IPS DF 6.9 (cell line): ENCODE results near the gene CERT1.

Source experiments
- DNase-seq: peaks from one replicate; pipeline ENCODE4 v3.0.0-alpha.2; 2013; ENCODE audit warnings: low read depth, low spot score
- H3K27ac ChIP-seq: one replicate; pipeline ENCODE4 v1.5.1; 2013; ENCODE audit warnings: low read length, control low read depth
- H3K27me3 ChIP-seq: 2 replicates; pipeline ENCODE4 v1.6.1; 2013; ENCODE audit warnings: mild to moderate bottlenecking, low read length; ENCODE audit not compliant: control insufficient read depth, insufficient read depth
- H3K36me3 ChIP-seq: 2 replicates; pipeline ENCODE4 v1.6.1; 2013; ENCODE audit warnings: low read length; ENCODE audit not compliant: control insufficient read depth, insufficient read depth
- H3K4me1 ChIP-seq: 2 replicates; pipeline ENCODE4 v1.6.1; 2013; ENCODE audit warnings: low read length; ENCODE audit not compliant: control insufficient read depth, insufficient read depth
- H3K4me3 ChIP-seq: 2 replicates; pipeline ENCODE4 v1.5.1; 2013; ENCODE audit warnings: mild to moderate bottlenecking, low read length
- H3K9me3 ChIP-seq: 2 replicates; pipeline ENCODE4 v1.6.1; 2013; ENCODE audit warnings: low read length, inconsistent platforms; ENCODE audit not compliant: control insufficient read depth, insufficient read depth
- WGBS: extraction: QIAGEN DNeasy Blood & Tissue Kit; methylation state at CpG from one replicate; pipeline ENCODE4 v1.1.7; 2013; ENCODE audit warnings: mixed read lengths, missing lambda C conversion rate; ENCODE audit not compliant: insufficient read length, insufficient coverage; 5-methylcytosine and 5-hydroxymethylcytosine counted together

CERT1 gene

DNA sequence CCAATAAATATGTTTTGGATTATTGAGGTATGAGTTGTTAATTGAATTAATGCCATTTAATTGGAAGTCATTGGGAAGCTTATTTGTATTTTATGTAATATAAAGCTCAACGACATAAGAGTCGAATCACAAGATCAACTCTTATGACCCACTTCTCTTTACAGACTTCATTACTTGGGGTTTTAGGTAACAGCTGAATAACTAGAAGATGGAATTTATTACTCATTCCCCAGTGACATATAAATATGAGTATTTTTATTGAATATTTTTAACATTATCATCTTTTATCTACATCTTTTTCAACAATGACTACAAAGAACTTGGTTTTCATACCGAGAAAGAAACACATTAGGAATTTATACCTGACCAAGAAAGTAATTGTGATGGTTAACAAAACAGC is 153.3 kb downstream of the CERT1 start:
- H3K27me3 ChIP-seq, result no peaks in the 10 kb centered on the region
- peaks cover 35% of the 10 kb centered on the region for H3K36me3 ChIP-seq
- H3K4me1 ChIP-seq, result no peaks in the 10 kb centered on the region
- no CpG with 5 or more reads among the region's 3 CpGs for WGBS
- no peak overlapping the region for H3K4me3 ChIP-seq
- no peak overlapping the region for H3K27ac ChIP-seq
- no peak for DNase-seq
- H3K9me3 ChIP-seq, result no peaks in the 10 kb centered on the region

DNA sequence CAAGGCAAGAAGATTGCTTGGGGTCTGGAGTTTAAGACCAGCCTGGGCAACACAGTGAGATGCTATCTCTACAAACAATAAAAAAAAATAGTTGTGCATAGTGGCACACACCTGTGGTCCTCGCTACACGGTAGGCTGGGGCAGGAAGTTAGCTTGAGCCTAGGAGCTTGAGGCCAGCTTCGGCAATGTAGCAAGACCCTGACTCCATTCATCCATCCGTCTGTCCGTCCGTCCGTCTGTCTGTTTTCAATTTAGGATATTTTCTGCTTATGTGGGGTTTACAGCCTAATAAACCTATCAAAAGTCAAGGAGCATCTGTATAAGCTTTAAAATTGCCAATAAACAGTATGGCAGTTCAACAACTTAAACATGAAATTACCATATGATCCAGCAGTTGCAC is 154.7 kb downstream of the CERT1 start:
- WGBS, result no CpG with 5 or more reads among the region's 7 CpGs
- no peak for DNase-seq
- no peak overlapping the region for H3K4me3 ChIP-seq
- peaks cover 38% of the 10 kb centered on the region for H3K36me3 ChIP-seq
- H3K27me3 ChIP-seq, result no peaks in the 10 kb centered on the region
- no peaks in the 10 kb centered on the region for H3K9me3 ChIP-seq
- H3K27ac ChIP-seq, result no peak overlapping the region
- H3K4me1 ChIP-seq, result no peaks in the 10 kb centered on the region

DNA sequence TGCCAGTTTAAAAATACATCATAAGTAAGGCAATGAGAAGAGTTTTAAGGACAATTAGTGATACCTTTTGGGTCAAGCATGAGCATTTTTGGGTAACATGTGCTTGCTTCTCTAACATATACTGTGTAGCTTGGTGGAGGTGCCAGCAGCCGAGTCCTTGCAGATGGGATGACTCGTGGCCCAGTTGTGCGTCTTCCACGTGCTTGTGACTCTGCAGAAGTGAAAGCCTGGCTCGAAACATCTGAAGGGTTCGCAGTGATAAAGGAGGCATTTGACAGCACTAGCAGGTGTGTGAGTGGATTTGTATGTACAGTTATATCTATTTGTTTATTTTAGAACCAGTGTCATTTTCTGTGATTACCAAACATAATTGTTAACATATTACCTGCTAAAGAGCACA is 156.2 kb downstream of the CERT1 start:
- no peak overlapping the region for H3K27ac ChIP-seq
- no CpG with 5 or more reads among the region's 6 CpGs for WGBS

DNA sequence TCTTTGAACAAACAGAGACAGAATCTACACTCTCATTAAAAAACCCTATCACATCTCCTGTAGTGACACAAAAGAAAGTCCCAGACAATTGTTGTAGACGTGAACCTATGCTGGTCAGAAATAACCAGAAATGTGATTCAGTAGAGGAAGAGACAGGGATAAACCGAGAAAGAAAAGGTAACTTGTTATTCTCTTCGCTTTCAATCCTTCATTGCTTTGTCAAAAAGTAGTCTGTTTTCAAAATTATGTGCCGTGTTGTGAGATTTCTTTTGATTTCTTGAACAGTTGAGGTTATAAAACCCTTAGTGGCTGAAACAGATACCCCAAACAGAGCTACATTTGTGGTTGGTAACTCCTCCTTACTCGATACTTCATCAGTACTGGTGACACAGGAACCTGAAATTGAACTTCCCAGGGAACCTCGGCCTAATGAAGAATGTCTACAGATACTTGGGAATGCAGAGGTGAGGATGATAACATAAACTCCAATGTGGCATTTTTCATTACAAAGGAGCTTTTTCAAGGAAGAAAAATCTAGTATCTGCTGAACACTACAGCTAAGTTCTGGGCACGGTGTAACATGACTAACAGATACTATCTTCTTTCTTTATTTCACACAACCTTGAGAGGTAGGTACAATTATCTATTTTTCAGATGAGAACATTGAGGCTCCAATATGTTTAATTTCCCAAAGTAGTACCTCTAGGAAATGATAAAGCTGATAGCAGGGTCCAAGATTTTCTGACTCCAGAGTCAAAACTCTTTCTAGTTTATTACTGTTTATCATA is 160.1 kb downstream of the CERT1 start:
- Histone ChIP-seq H3K36me3 (peaks cover 26% of the 10 kb centered on the region; the same call in 1 of the 2 replicates), H3K9me3 (no peaks in the 10 kb centered on the region), H3K27me3 (no peaks in the 10 kb centered on the region), H3K4me1 (no peaks in the 10 kb centered on the region), H3K27ac (no peak overlapping the region), H3K4me3 (no peak overlapping the region)
- no peak for DNase-seq
- no CpG with 5 or more reads among the region's 7 CpGs for WGBS

More for the DNA sequence above, 156.2 kb downstream of the CERT1 start:
- H3K4me1 ChIP-seq, result no peaks in the 10 kb centered on the region
- no peak for DNase-seq
- no peaks in the 10 kb centered on the region for H3K9me3 ChIP-seq
- no peaks in the 10 kb centered on the region for H3K27me3 ChIP-seq
- no peak overlapping the region for H3K4me3 ChIP-seq
- peaks cover 40% of the 10 kb centered on the region for H3K36me3 ChIP-seq

DNA sequence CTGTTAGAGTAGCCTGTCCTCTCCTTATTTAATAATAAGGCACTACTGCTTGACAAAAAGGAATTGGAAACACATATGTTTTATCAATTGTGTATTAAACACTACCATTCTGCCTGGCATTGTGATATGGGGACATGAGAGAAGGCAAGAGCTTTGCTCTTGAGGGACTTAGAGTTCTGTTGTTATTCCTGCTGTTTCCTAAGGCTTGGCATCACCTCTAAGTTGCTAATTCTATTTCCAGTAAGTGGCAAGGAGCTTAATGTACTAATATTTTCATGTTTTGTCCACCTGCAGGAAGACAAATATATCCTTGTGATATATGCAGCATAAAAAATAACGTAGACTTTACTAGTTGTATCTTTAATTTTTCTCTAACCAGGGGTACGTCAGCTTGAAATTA is 161.8 kb downstream of the CERT1 start:
- Histone ChIP-seq H3K27me3 (no peaks in the 10 kb centered on the region), H3K4me1 (no peaks in the 10 kb centered on the region), H3K4me3 (no peak overlapping the region), H3K36me3 (peaks cover 23% of the 10 kb centered on the region; the same call in 1 of the 2 replicates), H3K9me3 (no peaks in the 10 kb centered on the region), H3K27ac (no peak overlapping the region)
- WGBS, result no CpG with 5 or more reads among the region's 2 CpGs
- DNase-seq, result no peak

DNA sequence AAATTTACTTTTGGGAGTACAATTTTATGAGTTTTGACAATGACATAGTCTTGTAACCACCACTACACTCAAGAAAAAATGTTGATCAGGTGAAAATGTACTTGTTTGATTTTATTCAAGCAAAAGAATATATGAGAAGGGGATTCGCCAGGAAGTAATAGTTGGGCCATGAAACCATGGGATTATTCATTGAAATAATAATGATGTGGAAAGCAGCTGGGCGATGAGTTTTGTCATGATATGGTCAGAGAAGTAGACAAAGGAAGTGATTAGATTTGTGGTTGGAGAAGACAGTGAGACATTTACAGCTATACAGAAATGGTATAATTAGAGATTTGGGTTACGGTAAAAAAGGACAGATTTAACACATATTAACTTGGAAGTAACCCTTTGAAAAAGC is 163.2 kb downstream of the CERT1 start:
- Histone ChIP-seq H3K4me3 (no peak overlapping the region), H3K9me3 (no peaks in the 10 kb centered on the region), H3K27me3 (no peaks in the 10 kb centered on the region), H3K4me1 (no peaks in the 10 kb centered on the region), H3K36me3 (peaks cover 23% of the 10 kb centered on the region; the same call in 1 of the 2 replicates), H3K27ac (no peak overlapping the region)
- 100% methylated on average over 2 of the region's 3 CpGs for WGBS
- no peak for DNase-seq

DNA sequence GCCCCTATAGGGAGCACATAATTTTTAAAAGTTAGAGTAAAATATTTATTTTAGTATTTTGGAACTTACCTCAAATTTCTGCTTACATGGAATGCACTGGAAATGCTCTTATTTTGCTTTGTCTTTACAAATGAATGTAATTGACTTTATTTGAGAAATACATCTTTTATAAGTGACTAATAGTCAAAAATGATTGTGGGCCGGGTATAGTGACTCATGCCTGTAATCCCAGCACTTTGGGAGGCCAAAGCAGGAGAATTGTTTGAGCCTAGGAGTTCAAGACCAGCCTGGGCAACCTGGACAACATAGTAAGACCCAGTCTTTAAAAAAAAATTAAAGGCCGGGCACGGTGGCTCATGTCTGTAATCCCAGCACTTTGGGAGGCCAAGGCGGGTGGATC is 168.6 kb downstream of the CERT1 start:
- no peaks in the 10 kb centered on the region for H3K9me3 ChIP-seq
- no peak overlapping the region for H3K4me3 ChIP-seq
- no CpG with 5 or more reads among the region's 4 CpGs for WGBS
- no peaks in the 10 kb centered on the region for H3K27me3 ChIP-seq
- no peaks in the 10 kb centered on the region for H3K4me1 ChIP-seq
- H3K27ac ChIP-seq, result no peak overlapping the region
- DNase-seq, result no peak
- H3K36me3 ChIP-seq, result peaks cover 7% of the 10 kb centered on the region; the same call in 1 of the 2 replicates

DNA sequence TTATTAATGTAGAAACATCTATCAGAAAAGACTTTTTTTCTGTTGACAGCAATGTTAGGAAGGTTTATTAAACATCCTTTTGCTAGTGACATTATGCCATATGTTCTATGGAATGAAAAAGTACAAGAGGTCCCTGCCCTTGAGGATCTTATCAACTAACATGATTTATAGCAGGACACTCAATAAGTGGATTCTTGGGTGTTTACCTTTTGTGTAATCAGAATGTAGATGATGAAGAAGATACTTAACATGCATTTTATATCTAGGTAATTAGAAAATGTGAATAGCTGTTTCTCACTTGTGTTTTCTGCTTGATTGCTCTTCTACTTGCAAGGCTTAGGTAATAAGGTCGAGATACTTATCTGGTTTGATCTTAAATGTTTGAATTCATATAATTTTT is 169.5 kb downstream of the CERT1 start:
- Histone ChIP-seq H3K27ac (no peak overlapping the region), H3K9me3 (no peaks in the 10 kb centered on the region), H3K27me3 (no peaks in the 10 kb centered on the region), H3K4me3 (no peak overlapping the region), H3K4me1 (no peaks in the 10 kb centered on the region), H3K36me3 (peaks cover 7% of the 10 kb centered on the region; the same call in 1 of the 2 replicates)
- DNase-seq, result no peak
- no CpG with 5 or more reads among the region's 1 CpG for WGBS

DNA sequence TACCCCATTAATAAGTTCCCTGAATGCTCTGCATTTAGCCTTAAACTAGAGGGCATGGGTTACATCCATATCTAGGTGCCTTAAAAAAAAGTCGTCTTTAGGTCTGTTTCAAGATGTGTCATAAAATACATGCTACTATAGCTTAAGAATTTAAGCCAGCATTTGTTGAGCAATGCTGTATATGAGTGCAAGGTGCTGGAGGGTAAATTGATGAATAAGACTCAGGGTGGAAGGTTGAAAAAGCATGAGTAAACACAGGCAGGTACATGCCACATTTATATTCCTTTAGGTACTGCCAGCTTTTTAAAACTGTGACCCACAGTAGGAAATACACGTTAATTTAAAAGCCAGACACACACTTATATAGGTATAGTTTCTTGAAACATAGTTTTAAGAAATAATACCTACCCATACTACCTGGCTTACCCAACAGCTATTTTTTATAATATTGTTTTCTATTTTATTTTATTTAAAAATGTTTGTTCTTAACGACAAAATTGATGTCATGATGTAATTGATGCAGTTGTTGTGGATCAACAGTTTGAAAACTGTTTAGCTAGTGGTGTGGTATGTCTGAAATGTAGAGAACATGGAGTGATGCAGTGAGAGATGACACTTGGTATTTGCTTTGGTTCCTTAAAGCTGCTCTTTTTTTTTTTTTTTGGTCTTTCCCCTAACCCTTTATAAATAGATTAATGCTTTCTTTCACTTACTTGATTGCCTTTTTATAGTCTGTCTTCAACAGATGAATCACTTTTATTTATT is 170.5 kb downstream of the CERT1 start:
- WGBS, result no CpG with 5 or more reads among the region's 3 CpGs
- Histone ChIP-seq H3K4me3 (no peak overlapping the region), H3K27ac (no peak overlapping the region), H3K27me3 (no peaks in the 10 kb centered on the region), H3K4me1 (no peaks in the 10 kb centered on the region; the same call in 1 of the 2 replicates), H3K9me3 (no peaks in the 10 kb centered on the region), H3K36me3 (peaks cover 4% of the 10 kb centered on the region; the same call in 1 of the 2 replicates)
- no peak for DNase-seq

DNA sequence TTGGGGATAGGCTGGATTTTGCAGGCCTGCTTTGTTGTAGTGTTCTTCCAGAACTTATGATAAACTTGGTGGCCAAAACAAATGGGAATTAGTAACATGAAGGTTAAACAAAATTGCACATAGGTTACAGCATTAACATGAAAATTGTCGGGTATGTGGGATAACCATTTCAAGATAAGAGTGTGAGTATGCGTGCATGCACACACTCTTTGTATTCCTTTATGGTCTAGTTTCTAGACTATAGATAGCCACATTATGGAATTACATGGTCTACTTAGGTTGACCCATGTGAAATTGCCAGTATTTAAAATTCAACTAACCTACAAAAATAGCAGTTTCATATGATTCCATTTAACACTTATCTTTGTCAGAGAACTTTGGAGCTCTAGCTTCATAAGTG is 173.0 kb downstream of the CERT1 start:
- Histone ChIP-seq H3K36me3 (no peaks in the 10 kb centered on the region), H3K27ac (no peak overlapping the region), H3K27me3 (no peaks in the 10 kb centered on the region), H3K9me3 (no peaks in the 10 kb centered on the region), H3K4me3 (peak overlapping the region; percentile 95; the same call in 1 of the 2 replicates), H3K4me1 (no peaks in the 10 kb centered on the region; the same call in 1 of the 2 replicates)
- DNase-seq, result no peak
- WGBS, result no CpG with 5 or more reads among the region's 2 CpGs
